OCI-LY7 (cell line): ENCODE results near the gene BMP15.

Experiments
- CTCF ChIP-seq: fragments of 200-600 bp; sonication (generic); conservative IDR thresholded peaks from 2 replicates; pipeline ENCODE4 v1.5.1; 2014; ENCODE audit warnings: mild to moderate bottlenecking, antibody characterized with exemption, low read length, moderate library complexity, mixed read lengths
- EZH2phosphoT487 ChIP-seq: fragments of 200-600 bp; sonication (generic); IDR thresholded peaks from 2 replicates; pipeline ENCODE4 v1.6.1; 2018; ENCODE audit warnings: low read depth, borderline replicate concordance, mild to moderate bottlenecking, mixed run types, antibody characterized with exemption, low read length, moderate library complexity, mixed read lengths

GRCh38 chrX:50927127-50927526, 16.6 kb downstream of the BMP15 start:
- TF ChIP-seq CTCF (no peak), EZH2phosphoT487 (no peak)
